Endodermal cell (in vitro differentiated cells): Measurements from ENCODE around the gene TMEM86B. TPM values are rescaled to one million over a fixed set of nuclear protein-coding genes. Genes with fewer than 3 reads are reported as not detected.

Experiments
- DNase-seq: peaks from one replicate; pipeline ENCODE4 v3.0.0-alpha.2; 2017
- H3K27ac ChIP-seq: 2 replicates; pipeline ENCODE4 v1.5.1; 2013; ENCODE audit warnings: mild to moderate bottlenecking, low read depth, low read length, moderate library complexity
- H3K27me3 ChIP-seq: 2 replicates; pipeline ENCODE4 v1.6.1; 2013; ENCODE audit warnings: mild to moderate bottlenecking, low read length, moderate library complexity; ENCODE audit not compliant: insufficient read depth, control insufficient read depth, poor library complexity, severe bottlenecking
- H3K36me3 ChIP-seq: 2 replicates; pipeline ENCODE4 v1.7.0; 2013; ENCODE audit warnings: mild to moderate bottlenecking, low read length, moderate library complexity; ENCODE audit not compliant: control insufficient read depth, insufficient read depth
- H3K4me1 ChIP-seq: one replicate; pipeline ENCODE4 v1.7.0; 2013; ENCODE audit warnings: low read length; ENCODE audit not compliant: control insufficient read depth, insufficient read depth
- H3K4me3 ChIP-seq: 2 replicates; pipeline ENCODE4 v1.5.1; 2013; ENCODE audit warnings: mild to moderate bottlenecking, low read length, moderate library complexity
- H3K9ac ChIP-seq: 2 replicates; pipeline ENCODE4 v1.6.1; 2013; ENCODE audit warnings: mild to moderate bottlenecking, low read length, moderate library complexity; ENCODE audit not compliant: poor library complexity, severe bottlenecking; ENCODE audit errors: extremely low read depth
- H3K9me3 ChIP-seq: 2 replicates; pipeline ENCODE4 v1.6.1; 2013; ENCODE audit warnings: mild to moderate bottlenecking, low read length, moderate library complexity; ENCODE audit not compliant: control insufficient read depth
- H3K27ac Mint-ChIP-seq: 2 replicates; pipeline ENCODE4 v1.8.0; 2020; ENCODE audit warnings: mixed read lengths
- H3K27me3 Mint-ChIP-seq: 2 replicates; pipeline ENCODE4 v1.8.0; 2021; ENCODE audit warnings: mild to moderate bottlenecking, mixed read lengths; ENCODE audit not compliant: insufficient read depth
- H3K36me3 Mint-ChIP-seq: 2 replicates; pipeline ENCODE4 v1.8.0; 2020; ENCODE audit warnings: low read depth, mixed read lengths
- H3K4me1 Mint-ChIP-seq: 2 replicates; pipeline ENCODE4 v1.8.0; 2020; ENCODE audit warnings: mixed read lengths
- H3K4me3 Mint-ChIP-seq: 2 replicates; pipeline ENCODE4 v1.8.0; 2020; ENCODE audit warnings: mild to moderate bottlenecking, moderate library complexity, mixed read lengths
- H3K9me3 Mint-ChIP-seq: 2 replicates; pipeline ENCODE4 v1.8.0; 2020; ENCODE audit warnings: mild to moderate bottlenecking, mixed read lengths
- WGBS, 2 experiments: methylation state at CpG; one replicate each; pipeline versions ENCODE4 v1.1.5 to v1.1.7; 2013; ENCODE audit warnings: missing lambda C conversion rate in 2 of 2, mixed read lengths in 1 of 2; ENCODE audit not compliant: insufficient coverage in 1 of 2, insufficient read length in 1 of 2; 5-methylcytosine and 5-hydroxymethylcytosine counted together
- total RNA-seq, 2 donors: library from RNA; stranded (reverse); fragmentation: NEBNext Ultra II Directional in 1 of 2; extraction: Animal tissue kit (Norgen Biotek cat#: 25700) in 1 of 2; gene quantifications; 2 replicates in 1 of 2; 3 replicates in 1 of 2; pipeline ENCODE4 v1.2.1, GENCODE V29; 2021
- TF ChIP-seq, protein P1 (sequence below): fragments of 200-600 bp; sonication (generic); conservative IDR thresholded peaks from 2 replicates; pipeline ENCODE4 v1.5.0; 2021; ENCODE audit warnings: antibody characterized with exemption, mild to moderate bottlenecking

Gene TMEM86B
- total RNA-seq, 2 donors from 2014 or later = 2.9 to 5.9 TPM

GRCh38 chr19:55246462-55247451 lies 18.2 kb upstream of the TMEM86B start:
- TF ChIP-seq, protein P1, sequence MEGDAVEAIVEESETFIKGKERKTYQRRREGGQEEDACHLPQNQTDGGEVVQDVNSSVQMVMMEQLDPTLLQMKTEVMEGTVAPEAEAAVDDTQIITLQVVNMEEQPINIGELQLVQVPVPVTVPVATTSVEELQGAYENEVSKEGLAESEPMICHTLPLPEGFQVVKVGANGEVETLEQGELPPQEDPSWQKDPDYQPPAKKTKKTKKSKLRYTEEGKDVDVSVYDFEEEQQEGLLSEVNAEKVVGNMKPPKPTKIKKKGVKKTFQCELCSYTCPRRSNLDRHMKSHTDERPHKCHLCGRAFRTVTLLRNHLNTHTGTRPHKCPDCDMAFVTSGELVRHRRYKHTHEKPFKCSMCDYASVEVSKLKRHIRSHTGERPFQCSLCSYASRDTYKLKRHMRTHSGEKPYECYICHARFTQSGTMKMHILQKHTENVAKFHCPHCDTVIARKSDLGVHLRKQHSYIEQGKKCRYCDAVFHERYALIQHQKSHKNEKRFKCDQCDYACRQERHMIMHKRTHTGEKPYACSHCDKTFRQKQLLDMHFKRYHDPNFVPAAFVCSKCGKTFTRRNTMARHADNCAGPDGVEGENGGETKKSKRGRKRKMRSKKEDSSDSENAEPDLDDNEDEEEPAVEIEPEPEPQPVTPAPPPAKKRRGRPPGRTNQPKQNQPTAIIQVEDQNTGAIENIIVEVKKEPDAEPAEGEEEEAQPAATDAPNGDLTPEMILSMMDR = no peak
- H3K4me1 Mint-ChIP-seq = peaks cover 3% of the 10 kb centered on the region
- no peaks in the 10 kb centered on the region for H3K4me1 ChIP-seq
- H3K9me3 ChIP-seq = no peaks in the 10 kb centered on the region
- no peaks in the 10 kb centered on the region for H3K9me3 Mint-ChIP-seq
- H3K27me3 Mint-ChIP-seq = no peaks in the 10 kb centered on the region
- H3K27me3 ChIP-seq = no peaks in the 10 kb centered on the region
- peak overlapping the region; percentile 32 for H3K27ac ChIP-seq
- peaks cover 28% of the 10 kb centered on the region for H3K36me3 Mint-ChIP-seq
- DNase-seq = no peak
- peaks cover 33% of the 10 kb centered on the region for H3K36me3 ChIP-seq
- no peak overlapping the region for H3K4me3 ChIP-seq
- WGBS, 2 experiments = 92 to 93% methylated on average over 31 to 40 of the region's 40 CpGs
- H3K27ac Mint-ChIP-seq = no peak overlapping the region
- no peak overlapping the region for H3K9ac ChIP-seq
- H3K4me3 Mint-ChIP-seq = no peak overlapping the region

- no peak overlapping the region for H3K9ac ChIP-seq
- Mint-ChIP-seq H3K36me3 (peaks cover 32% of the 10 kb centered on the region), H3K4me3 (no peak overlapping the region), H3K27me3 (no peaks in the 10 kb centered on the region), H3K4me1 (no peaks in the 10 kb centered on the region), H3K27ac (no peak overlapping the region), H3K9me3 (no peaks in the 10 kb centered on the region)
- 91 to 96% methylated on average over 14 to 23 of the region's 23 CpGs for WGBS, 2 experiments
- TF ChIP-seq, protein P1 = no peak
- H3K4me1 ChIP-seq = no peaks in the 10 kb centered on the region
- no peak overlapping the region for H3K4me3 ChIP-seq
- no peak overlapping the region for H3K27ac ChIP-seq
- no peaks in the 10 kb centered on the region for H3K27me3 ChIP-seq
- no peak for DNase-seq
- no peaks in the 10 kb centered on the region for H3K9me3 ChIP-seq
- peaks cover 36% of the 10 kb centered on the region for H3K36me3 ChIP-seq
These were observed 16.8 kb upstream of the TMEM86B start for GRCh38 chr19:55245236-55245904.

DNA sequence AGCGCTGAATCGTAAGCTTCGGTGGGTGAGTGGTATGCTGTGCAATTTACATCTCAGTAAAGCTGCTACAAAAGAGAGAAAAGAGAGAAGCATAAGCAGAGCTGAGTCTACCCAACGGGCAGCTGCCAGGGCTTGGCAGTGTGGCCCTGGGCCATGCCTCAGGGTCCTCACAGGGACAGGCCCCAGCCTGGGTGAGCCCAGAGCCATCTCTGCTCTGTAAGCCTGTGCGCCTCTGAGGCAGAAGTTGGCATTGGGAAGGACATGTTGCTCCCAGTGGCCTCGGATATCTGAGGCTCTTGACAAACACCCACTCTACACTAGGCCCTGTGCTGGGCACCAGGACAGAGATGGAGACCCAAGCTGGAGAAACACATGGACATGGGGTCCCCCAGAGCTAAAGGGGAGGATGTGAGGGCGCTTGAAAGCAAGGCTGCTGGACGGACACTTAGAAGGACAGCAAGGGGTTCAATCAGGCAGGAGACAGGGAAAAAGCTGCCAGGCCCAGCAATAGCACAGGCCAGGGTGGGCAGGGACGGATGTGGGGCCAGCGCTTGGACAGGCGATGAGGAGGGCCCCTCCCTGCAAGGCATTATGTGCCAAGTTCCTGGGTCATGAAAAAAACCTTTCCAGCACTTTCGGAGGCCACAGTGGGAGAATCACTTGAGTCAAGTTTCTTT lies 15.6 kb upstream of the TMEM86B start:
- Mint-ChIP-seq H3K4me1 (no peaks in the 10 kb centered on the region), H3K4me3 (no peak overlapping the region), H3K36me3 (peaks cover 33% of the 10 kb centered on the region), H3K9me3 (no peaks in the 10 kb centered on the region), H3K27me3 (no peaks in the 10 kb centered on the region), H3K27ac (no peak overlapping the region)
- H3K9me3 ChIP-seq = no peaks in the 10 kb centered on the region
- H3K36me3 ChIP-seq = peaks cover 41% of the 10 kb centered on the region
- TF ChIP-seq, protein P1 = no peak
- H3K27me3 ChIP-seq = no peaks in the 10 kb centered on the region
- H3K4me1 ChIP-seq = no peaks in the 10 kb centered on the region
- WGBS, 2 experiments = 95 to 96% methylated on average over 10 to 12 of the region's 12 CpGs
- no peak overlapping the region for H3K4me3 ChIP-seq
- no peak overlapping the region for H3K9ac ChIP-seq
- no peak overlapping the region for H3K27ac ChIP-seq
- DNase-seq = no peak
